GM12801 (cell line): ENCODE data around the gene SLC25A4.

ENCODE experiments used
- TF ChIP-seq, protein P1 (sequence below): IDR thresholded peaks from one replicate; pipeline ENCODE4 v1.5.1; 2011; ENCODE audit warnings: control low read depth; ENCODE audit not compliant: insufficient read length; ENCODE audit errors: extremely low read depth

Gene SLC25A4

DNA sequence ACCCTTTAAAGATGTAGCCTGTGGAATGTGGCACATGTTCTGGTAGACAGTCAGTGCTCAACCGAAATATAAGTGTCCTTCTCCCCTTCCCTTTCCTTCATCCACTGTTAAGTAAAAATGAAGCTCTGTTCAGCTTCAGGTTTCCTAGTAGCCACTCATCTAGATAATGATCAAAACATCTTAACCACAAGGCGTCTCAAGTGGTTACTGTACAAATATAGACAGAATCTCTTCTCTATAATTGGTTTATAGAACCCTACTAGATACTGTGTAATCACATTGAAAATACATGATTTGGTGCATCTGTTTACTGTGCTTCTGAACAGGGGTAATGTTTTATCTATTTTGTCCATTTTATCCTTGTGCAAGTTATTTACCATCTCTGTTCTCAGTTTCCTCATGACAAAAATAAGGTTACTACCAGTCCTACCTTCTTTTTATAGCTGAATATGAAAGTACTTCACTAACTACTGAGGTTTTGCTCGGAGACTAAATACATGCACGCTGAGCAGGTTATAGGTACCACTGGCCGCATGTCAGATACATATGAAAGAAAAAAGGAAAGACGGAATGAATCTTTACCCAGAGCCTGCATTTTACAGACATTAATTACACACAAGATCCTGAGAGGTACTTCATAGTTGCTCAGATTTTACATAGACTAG lies 20.3 kb upstream of the SLC25A4 start:
- TF ChIP-seq, protein P1, sequence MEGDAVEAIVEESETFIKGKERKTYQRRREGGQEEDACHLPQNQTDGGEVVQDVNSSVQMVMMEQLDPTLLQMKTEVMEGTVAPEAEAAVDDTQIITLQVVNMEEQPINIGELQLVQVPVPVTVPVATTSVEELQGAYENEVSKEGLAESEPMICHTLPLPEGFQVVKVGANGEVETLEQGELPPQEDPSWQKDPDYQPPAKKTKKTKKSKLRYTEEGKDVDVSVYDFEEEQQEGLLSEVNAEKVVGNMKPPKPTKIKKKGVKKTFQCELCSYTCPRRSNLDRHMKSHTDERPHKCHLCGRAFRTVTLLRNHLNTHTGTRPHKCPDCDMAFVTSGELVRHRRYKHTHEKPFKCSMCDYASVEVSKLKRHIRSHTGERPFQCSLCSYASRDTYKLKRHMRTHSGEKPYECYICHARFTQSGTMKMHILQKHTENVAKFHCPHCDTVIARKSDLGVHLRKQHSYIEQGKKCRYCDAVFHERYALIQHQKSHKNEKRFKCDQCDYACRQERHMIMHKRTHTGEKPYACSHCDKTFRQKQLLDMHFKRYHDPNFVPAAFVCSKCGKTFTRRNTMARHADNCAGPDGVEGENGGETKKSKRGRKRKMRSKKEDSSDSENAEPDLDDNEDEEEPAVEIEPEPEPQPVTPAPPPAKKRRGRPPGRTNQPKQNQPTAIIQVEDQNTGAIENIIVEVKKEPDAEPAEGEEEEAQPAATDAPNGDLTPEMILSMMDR, result no peak

DNA sequence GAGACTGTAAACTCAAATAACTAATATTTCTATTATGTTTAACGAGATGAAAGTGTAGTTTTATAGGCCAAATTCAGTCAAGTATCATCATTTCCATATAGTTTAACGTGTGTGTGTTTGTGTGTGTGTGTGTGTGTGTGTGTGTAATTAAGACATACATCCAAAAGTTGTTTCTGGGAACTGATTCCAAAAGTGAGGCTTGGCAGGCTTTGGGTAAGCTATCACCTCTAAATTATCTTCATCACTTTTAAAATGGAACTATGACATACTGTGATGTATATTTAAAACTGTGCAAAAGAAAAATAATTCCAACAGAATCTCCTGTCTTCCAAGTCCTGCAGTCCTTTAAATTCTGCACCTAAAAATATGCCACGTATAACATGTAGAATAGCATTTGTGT lies 19.1 kb upstream of the SLC25A4 start:
- TF ChIP-seq, protein P1, result no peak

GRCh38 chr4:185127021-185127925 lies 15.8 kb upstream of the SLC25A4 start:
- TF ChIP-seq, protein P1, result no peak

DNA sequence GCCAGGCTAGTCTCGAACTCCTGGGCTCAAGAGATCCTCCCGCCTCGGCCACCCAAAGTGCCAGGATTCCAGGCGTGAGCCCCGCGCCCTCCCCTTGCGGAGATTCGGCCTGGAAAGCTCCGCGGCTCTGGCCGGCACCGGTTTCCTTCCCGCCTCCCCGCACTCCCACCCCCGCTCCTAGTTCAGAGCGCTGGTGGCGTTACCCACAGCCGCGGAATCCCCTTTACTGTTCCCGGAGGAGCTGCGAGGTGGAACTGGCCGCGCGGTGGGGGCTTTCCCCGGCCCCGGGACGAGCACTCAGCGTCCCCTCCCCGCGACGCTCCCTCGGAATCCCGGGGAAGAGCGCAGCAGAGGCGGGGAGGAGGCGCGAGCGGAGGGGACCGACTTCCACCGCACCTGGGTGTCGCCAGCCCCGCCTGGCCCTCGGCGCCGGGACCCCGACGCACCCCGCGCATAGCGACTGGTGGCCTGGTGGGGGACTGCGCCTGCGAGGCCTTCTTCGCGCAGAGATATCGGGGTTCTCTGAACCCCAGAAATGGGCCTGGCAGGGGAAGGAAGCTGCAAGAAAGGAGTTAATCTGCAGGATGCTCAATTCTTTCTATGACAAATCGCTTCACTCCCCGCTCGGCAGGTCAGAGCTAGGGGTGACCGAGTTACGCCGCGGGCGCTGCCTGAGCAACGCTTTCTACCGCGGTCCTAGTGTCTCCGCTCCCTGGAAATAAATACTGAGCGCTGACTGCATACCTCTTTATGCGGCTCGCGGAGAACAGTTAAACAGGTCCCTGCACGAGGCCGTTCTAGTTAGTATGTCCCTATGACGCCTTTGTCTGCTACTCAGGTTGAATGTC lies 14.6 kb upstream of the SLC25A4 start:
- TF ChIP-seq, protein P1, result no peak

DNA sequence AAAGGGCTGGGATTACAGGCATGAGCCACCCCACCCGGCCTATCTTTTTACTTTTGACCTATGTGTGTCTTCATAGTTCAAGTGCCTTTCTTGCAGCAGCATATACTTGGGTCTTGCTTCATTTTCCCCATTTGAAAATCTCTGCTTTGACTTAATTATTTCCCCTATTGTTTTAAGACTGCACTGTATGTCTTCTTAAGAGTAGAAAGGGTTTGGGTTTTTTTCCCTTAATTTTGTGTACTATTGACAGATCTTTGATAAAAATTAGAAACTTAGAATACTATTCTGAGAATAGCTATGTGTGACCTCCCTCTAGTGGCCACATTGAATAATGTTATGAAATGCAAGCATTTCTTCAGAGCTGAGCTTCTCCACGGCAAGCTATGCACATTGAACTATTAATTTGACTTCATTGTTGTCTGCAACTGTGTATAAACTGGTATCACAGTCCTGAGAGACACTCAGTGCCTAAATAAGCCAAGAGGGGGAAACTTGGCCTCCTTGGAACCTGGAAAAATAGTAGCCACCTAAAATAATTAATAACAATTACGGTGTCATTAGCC lies 8.7 kb upstream of the SLC25A4 start:
- TF ChIP-seq, protein P1, result no peak

- TF ChIP-seq, protein P1, result no peak
These were observed 5.7 kb upstream of the SLC25A4 start for GRCh38 chr4:185137233-185137925.
